Keratinocyte (primary cell): ENCODE measurements around the gene SUN5. TPM values are rescaled to one million over a fixed set of nuclear protein-coding genes. Genes with fewer than 3 reads are reported as not detected.

Experiments used
- DNase-seq: peaks from one replicate; pipeline ENCODE4 v3.0.0-alpha.2; 2011; ENCODE audit warnings: low read depth, missing footprints, low spot score
- FAIRE-seq: peaks from 2 replicates; lab custom pipeline; 2011; peaks lifted over from hg19 to GRCh38; lab: Jason Lieb, UNC
- H2AFZ ChIP-seq: 2 replicates; pipeline ENCODE4 v1.6.0; 2012; ENCODE audit warnings: low read length, control low read depth, inconsistent platforms; ENCODE audit not compliant: control insufficient read depth
- H3K27ac ChIP-seq: 2 replicates; pipeline ENCODE4 v1.5.1; 2011; ENCODE audit warnings: low read length; ENCODE audit not compliant: control insufficient read depth, insufficient read depth
- H3K27me3 ChIP-seq: 3 replicates; pipeline ENCODE4 v1.6.0; 2011; ENCODE audit warnings: low read length; ENCODE audit not compliant: control insufficient read depth, insufficient read depth; ENCODE audit errors: extremely low read depth
- H3K36me3 ChIP-seq, 2 experiments: 2 replicates in 1 of 2; 3 replicates in 1 of 2; pipeline ENCODE4 v1.5.1; 2011; ENCODE audit warnings: low read length in 2 of 2, mild to moderate bottlenecking in 1 of 2; ENCODE audit not compliant: control insufficient read depth in 2 of 2, insufficient read depth in 2 of 2; ENCODE audit errors: extremely low read depth in 1 of 2
- H3K4me1 ChIP-seq: 3 replicates; pipeline ENCODE4 v1.5.1; 2011; ENCODE audit warnings: low read length; ENCODE audit not compliant: control insufficient read depth, insufficient read depth; ENCODE audit errors: extremely low read depth
- H3K4me2 ChIP-seq: 3 replicates; pipeline ENCODE4 v1.6.0; 2011; ENCODE audit warnings: low read depth, low read length; ENCODE audit not compliant: control insufficient read depth, insufficient read depth; ENCODE audit errors: extremely low read depth
- H3K4me3 ChIP-seq, 3 experiments: fragments of 200-600 bp in 1 of 3; sonication (generic) in 1 of 3; 2 replicates in 2 of 3; 3 replicates in 1 of 3; pipeline ENCODE4 v1.5.1; 2011 to 2016; ENCODE audit warnings: low read length in 3 of 3, mild to moderate bottlenecking in 3 of 3, control low read depth in 2 of 3, inconsistent platforms in 1 of 3, low read depth in 1 of 3, mixed read lengths in 1 of 3, mixed run types in 1 of 3, moderate library complexity in 1 of 3; ENCODE audit not compliant: control insufficient read depth in 2 of 3, insufficient read depth in 2 of 3; ENCODE audit errors: extremely low read depth in 1 of 3
- H3K79me2 ChIP-seq: 2 replicates; pipeline ENCODE4 v1.6.0; 2012; ENCODE audit warnings: low read length; ENCODE audit not compliant: control insufficient read depth, insufficient read depth
- H3K9ac ChIP-seq: 3 replicates; pipeline ENCODE4 v1.6.0; 2011; ENCODE audit warnings: low read length; ENCODE audit not compliant: control insufficient read depth, insufficient read depth; ENCODE audit errors: extremely low read depth
- H3K9me1 ChIP-seq: 3 replicates; pipeline ENCODE4 v1.6.0; 2011; ENCODE audit warnings: low read length; ENCODE audit not compliant: control insufficient read depth, insufficient read depth; ENCODE audit errors: extremely low read depth
- H3K9me3 ChIP-seq: 2 replicates; pipeline ENCODE4 v1.5.1; 2012; ENCODE audit warnings: low read depth, low read length; ENCODE audit not compliant: control insufficient read depth
- H4K20me1 ChIP-seq: 3 replicates; pipeline ENCODE4 v1.6.0; 2011; ENCODE audit warnings: low read length; ENCODE audit not compliant: control insufficient read depth, insufficient read depth; ENCODE audit errors: extremely low read depth
- CTCF ChIP-seq, 3 experiments: IDR thresholded peaks in 1 of 3; conservative IDR thresholded peaks in 1 of 3; optimal IDR thresholded peaks in 1 of 3; 2 replicates in 2 of 3; 3 replicates in 1 of 3; pipeline versions ENCODE3 to v1.5.1; 2011; ENCODE audit warnings: low read length in 3 of 3, mild to moderate bottlenecking in 3 of 3, moderate library complexity in 2 of 3, control low read depth in 1 of 3, inconsistent platforms in 1 of 3; ENCODE audit not compliant: insufficient read depth in 2 of 3; ENCODE audit errors: extremely low read depth in 1 of 3
- EZH2 ChIP-seq: IDR thresholded peaks from one replicate; pipeline ENCODE4 v1.6.1; 2012; ENCODE audit warnings: inconsistent platforms, mild to moderate bottlenecking, low read length, moderate library complexity
- dilution Hi-C: fragments of 300-500 bp; cut with MboI; formaldehyde crosslinking; loops from one replicate; pipeline ENCODE4 v1.7.0; 2020; ENCODE audit warnings: low sequenced_read_pairs; ENCODE audit not compliant: extremely low pct_ligation_motif_present
- polyA plus RNA-seq, 5 experiments: library from polyadenylated mRNA; depleted of rRNA in 3 of 5; stranded (reverse) in 3 of 5; stranded (forward) in 1 of 5; unstranded in 1 of 5; fragments of >200 nt; gene quantifications; 1 replicate in 1 of 5; 2 replicates in 3 of 5; 3 replicates in 1 of 5; pipeline versions ENCODE4 v1.2.1 to v1.2.3, GENCODE V29; 2011 to 2012; ENCODE audit warnings: missing spikeins in 2 of 5, low read depth in 1 of 5, low replicate concordance in 1 of 5

Gene SUN5
- polyA plus RNA-seq, 1 donor (not counting 4 experiments of a cell fraction or from before 2014, with no cell fraction given) = not detected

DNA sequence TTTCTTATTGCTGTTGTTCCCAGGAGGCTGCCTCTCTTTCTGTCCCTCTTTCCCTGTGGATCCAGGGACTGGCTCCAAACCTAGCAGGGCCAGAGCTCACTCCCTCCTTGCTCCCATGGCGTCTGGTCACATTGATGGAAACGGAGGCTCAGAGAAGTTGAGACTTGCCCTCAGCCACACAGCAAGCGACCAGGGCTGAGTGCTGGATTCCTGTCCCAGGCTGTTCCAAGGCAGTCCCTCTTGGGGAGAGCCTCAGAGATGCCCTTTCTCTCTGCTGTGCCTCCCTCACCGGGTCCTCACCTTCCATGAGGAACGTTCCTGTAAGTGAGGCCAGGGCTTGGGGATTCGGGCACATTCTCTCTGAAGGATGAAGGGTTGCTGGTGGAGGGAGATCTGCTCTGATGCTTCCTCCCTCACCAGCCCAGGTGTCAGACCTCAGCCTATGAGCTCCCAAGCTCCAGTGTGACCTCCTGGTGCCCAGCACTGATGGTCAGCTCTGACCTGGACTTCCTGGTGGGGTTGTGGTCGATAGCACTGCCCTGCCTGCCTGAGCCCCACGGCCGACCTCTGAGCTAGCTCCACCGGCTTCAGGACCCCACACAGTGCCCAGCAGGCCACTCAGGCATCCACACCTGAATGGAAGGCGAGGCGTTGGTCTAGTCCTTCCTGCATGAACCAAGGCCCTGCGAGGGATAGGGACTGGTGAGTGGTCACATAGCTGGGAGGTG is 26.8 kb downstream of the SUN5 start:
- no peak overlapping the region for H2AFZ ChIP-seq
- no peaks in the 10 kb centered on the region for H3K27me3 ChIP-seq
- no peak overlapping the region for H3K4me2 ChIP-seq
- no peak overlapping the region for H3K9ac ChIP-seq
- no peaks in the 10 kb centered on the region for H4K20me1 ChIP-seq
- no peaks in the 10 kb centered on the region for H3K9me3 ChIP-seq
- H3K27ac ChIP-seq = no peak overlapping the region
- FAIRE-seq = no peak
- no peaks in the 10 kb centered on the region for H3K4me1 ChIP-seq
- no peaks in the 10 kb centered on the region for H3K79me2 ChIP-seq
- DNase-seq = no peak
- dilution Hi-C loops = no loop called here
- TF ChIP-seq CTCF (optimal IDR thresholded peaks at IDR 0.05 in 1 of 3, IDR thresholded peaks at IDR 0.05 in 1 of 3, conservative IDR thresholded peaks at IDR 0.05 in 1 of 3; ENCODE audit: extremely low read depth in 1 of 3, insufficient read depth in 2 of 3, low read length in 3 of 3) (no peak), EZH2 (no peak)
- no peak overlapping the region for H3K4me3 ChIP-seq
- no peaks in the 10 kb centered on the region for H3K36me3 ChIP-seq
- H3K9me1 ChIP-seq = no peaks in the 10 kb centered on the region

- no peak for DNase-seq
- no peaks in the 10 kb centered on the region for H3K9me1 ChIP-seq
- no peaks in the 10 kb centered on the region for H3K9me3 ChIP-seq
- H3K27me3 ChIP-seq = no peaks in the 10 kb centered on the region
- H4K20me1 ChIP-seq = no peaks in the 10 kb centered on the region
- no peak overlapping the region for H3K27ac ChIP-seq
- H3K79me2 ChIP-seq = no peaks in the 10 kb centered on the region
- H3K36me3 ChIP-seq = no peaks in the 10 kb centered on the region
- H3K4me3 ChIP-seq = no peak overlapping the region
- no peak overlapping the region for H3K9ac ChIP-seq
- no peaks in the 10 kb centered on the region for H3K4me1 ChIP-seq
- FAIRE-seq = no peak
- no peak overlapping the region for H3K4me2 ChIP-seq
- no peak for TF ChIP-seq EZH2
- no peak for TF ChIP-seq CTCF (optimal IDR thresholded peaks at IDR 0.05 in 1 of 3, IDR thresholded peaks at IDR 0.05 in 1 of 3, conservative IDR thresholded peaks at IDR 0.05 in 1 of 3; ENCODE audit: extremely low read depth in 1 of 3, insufficient read depth in 2 of 3, low read length in 3 of 3)
- H2AFZ ChIP-seq = no peak overlapping the region
- dilution Hi-C loops = no loop called here
Observed at GRCh38 chr20:32976746-32977145, 27.5 kb downstream of the SUN5 start.
